Cardiac muscle cell (in vitro differentiated cells and primary cell): Measurements from ENCODE around the gene ATP8A1. TPM values are rescaled to one million over a fixed set of nuclear protein-coding genes. Genes with fewer than 3 reads are reported as not detected.

ENCODE experiments used
- DNase-seq, 2 donors: peaks; one replicate each; pipeline versions ENCODE4 v3.0.0 to v3.0.0-alpha.2; 2010 to 2017; ENCODE audit warnings: low read depth in 1 of 2, low spot score in 1 of 2
- H3K27ac ChIP-seq: fragments of 200-600 bp; sonication (generic); 2 replicates; pipeline ENCODE4 v1.5.1; 2016
- H3K27me3 ChIP-seq: fragments of 200-600 bp; sonication (generic); 2 replicates; pipeline ENCODE4 v1.6.0; 2016; ENCODE audit warnings: control low read depth
- H3K36me3 ChIP-seq: fragments of 200-600 bp; sonication (generic); 2 replicates; pipeline ENCODE4 v1.5.1; 2016; ENCODE audit warnings: control low read depth
- H3K4me1 ChIP-seq: fragments of 200-600 bp; sonication (generic); 2 replicates; pipeline ENCODE4 v1.8.1; 2017; ENCODE audit warnings: low read depth, mild to moderate bottlenecking, mixed run types
- H3K4me3 ChIP-seq: fragments of 200-600 bp; sonication (generic); 2 replicates; pipeline ENCODE4 v1.5.1; 2016; ENCODE audit warnings: mild to moderate bottlenecking
- H3K9me3 ChIP-seq: fragments of 200-600 bp; sonication (generic); 2 replicates; pipeline ENCODE4 v1.5.1; 2017; ENCODE audit warnings: low read depth, mild to moderate bottlenecking, control low read depth
- polyA plus RNA-seq: library from polyadenylated mRNA; unstranded; fragments of >200 nt; fragmentation: Nextera tagmentation; extraction: Ambion mirVana; gene quantifications from 2 replicates; pipeline ENCODE4 v1.2.1, GENCODE V29; 2016
- total RNA-seq: library from RNA; depleted of rRNA; stranded (reverse); fragments of >200 nt; gene quantifications from 2 replicates; pipeline ENCODE4 v1.2.3, GENCODE V29; 2016
- TF ChIP-seq, protein P1 (sequence below): IDR thresholded peaks from 2 replicates; pipeline ENCODE4 v1.5.1; 2012; ENCODE audit warnings: low read depth, mild to moderate bottlenecking, low read length

Gene ATP8A1
- total and polyA plus RNA-seq, 2 experiments from 2014 or later, result 5.0 to 22.7 TPM

DNA sequence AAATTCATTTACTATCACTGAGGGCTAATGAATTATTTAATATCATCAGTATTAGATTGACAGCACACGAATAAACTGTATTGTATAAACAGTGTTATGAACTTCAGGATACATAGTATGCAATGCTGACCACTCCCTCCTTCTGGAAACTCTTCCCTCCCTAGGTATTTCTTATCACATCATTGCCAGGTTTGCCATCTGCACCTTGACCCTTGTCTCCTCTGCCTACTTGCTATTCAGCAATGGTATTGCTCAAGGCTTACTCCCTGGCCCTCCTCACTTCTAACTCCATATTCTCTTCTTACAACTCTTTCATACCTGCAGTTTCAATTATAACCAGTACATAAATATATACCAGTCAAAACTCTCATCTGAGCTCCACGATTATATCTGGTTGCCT lies 38.9 kb downstream of the ATP8A1 start:
- Histone ChIP-seq H3K4me1 (peaks cover 4% of the 10 kb centered on the region), H3K4me3 (no peak overlapping the region)

DNA sequence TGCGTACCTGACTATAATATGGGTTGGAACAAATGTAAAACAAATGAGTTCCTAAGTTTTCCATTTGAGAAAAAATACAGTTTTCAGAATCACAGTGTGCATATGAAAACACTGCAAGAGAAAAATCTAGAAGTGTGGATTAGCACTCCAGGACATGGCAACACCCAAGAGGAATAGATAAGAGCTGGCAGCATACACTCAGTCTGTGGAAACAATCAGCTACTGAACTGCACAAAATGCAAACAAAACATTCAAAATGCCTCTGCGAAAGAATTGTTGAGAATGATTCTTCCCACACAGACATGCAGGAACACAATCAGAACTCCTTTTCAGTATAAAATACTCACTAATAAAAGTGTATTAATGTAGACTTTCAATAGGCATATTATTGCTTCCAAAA lies 39.9 kb downstream of the ATP8A1 start:
- Histone ChIP-seq H3K9me3 (no peaks in the 10 kb centered on the region), H3K27me3 (peaks cover 5% of the 10 kb centered on the region), H3K4me1 (peaks cover 14% of the 10 kb centered on the region), H3K27ac (no peak overlapping the region), H3K36me3 (no peaks in the 10 kb centered on the region), H3K4me3 (no peak overlapping the region)
- DNase-seq, result no peak
- TF ChIP-seq, protein P1, sequence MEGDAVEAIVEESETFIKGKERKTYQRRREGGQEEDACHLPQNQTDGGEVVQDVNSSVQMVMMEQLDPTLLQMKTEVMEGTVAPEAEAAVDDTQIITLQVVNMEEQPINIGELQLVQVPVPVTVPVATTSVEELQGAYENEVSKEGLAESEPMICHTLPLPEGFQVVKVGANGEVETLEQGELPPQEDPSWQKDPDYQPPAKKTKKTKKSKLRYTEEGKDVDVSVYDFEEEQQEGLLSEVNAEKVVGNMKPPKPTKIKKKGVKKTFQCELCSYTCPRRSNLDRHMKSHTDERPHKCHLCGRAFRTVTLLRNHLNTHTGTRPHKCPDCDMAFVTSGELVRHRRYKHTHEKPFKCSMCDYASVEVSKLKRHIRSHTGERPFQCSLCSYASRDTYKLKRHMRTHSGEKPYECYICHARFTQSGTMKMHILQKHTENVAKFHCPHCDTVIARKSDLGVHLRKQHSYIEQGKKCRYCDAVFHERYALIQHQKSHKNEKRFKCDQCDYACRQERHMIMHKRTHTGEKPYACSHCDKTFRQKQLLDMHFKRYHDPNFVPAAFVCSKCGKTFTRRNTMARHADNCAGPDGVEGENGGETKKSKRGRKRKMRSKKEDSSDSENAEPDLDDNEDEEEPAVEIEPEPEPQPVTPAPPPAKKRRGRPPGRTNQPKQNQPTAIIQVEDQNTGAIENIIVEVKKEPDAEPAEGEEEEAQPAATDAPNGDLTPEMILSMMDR, result no peak

More for the DNA sequence above, 38.9 kb downstream of the ATP8A1 start:
- Histone ChIP-seq H3K9me3 (no peaks in the 10 kb centered on the region), H3K27me3 (peaks cover 5% of the 10 kb centered on the region), H3K27ac (no peak overlapping the region), H3K36me3 (no peaks in the 10 kb centered on the region)
- TF ChIP-seq, protein P1, result no peak
- DNase-seq, result no peak

DNA sequence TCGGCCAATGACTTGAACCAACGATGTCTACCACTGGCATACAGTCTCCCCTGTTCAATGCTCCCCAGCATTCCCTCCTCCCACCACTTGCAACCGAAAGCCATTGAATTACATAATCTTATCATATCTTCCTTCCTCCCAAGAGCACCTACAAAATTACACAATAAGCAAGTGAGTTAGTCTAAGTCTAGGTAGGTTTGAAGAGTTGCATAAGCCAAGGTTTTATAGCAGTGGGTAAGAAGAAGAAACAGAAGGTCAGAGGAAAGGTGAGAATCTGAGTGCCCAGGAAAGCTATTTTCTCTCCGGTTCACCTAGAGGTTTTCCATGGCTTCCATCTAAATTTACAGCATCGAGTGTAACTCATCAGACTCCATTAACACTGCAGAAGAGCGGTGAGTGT lies 40.3 kb downstream of the ATP8A1 start:
- H3K27me3 ChIP-seq, result peaks cover 5% of the 10 kb centered on the region
- no peak overlapping the region for H3K4me3 ChIP-seq
- H3K9me3 ChIP-seq, result no peaks in the 10 kb centered on the region
- no peak for DNase-seq
- no peak overlapping the region for H3K27ac ChIP-seq
- TF ChIP-seq, protein P1, result no peak
- H3K4me1 ChIP-seq, result peaks cover 18% of the 10 kb centered on the region
- no peaks in the 10 kb centered on the region for H3K36me3 ChIP-seq

DNA sequence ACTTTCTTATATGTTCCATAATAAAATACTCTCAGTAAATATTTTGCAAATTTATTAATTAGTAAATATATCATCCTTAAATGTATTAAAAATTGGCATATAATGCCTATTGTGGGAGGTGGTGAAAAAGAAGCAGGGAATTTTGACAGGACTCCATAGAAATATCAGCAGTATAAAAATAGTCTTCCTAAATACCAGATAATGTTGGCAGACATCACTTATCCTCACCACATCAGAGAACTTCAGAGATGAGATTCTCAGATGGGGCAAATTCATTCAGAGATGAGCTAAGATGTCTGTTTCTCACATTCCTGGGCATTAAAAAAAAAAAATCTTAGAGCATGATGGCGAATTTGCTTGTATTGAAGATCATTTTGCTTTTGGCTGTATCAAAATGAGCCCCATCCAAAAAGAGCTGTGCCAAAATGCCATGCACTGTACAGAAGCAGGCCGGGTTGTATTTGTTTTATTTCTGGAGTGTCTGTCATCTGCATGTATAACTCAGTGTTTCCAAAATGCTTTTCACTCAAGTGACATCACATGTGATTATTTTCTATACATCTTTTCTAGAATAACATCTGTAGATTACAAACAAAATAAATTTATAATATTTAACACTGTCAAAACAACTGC lies 41.7 kb downstream of the ATP8A1 start:
- Histone ChIP-seq H3K4me3 (no peak overlapping the region), H3K4me1 (peaks cover 31% of the 10 kb centered on the region), H3K36me3 (no peaks in the 10 kb centered on the region), H3K27me3 (peaks cover 5% of the 10 kb centered on the region), H3K27ac (no peak overlapping the region), H3K9me3 (no peaks in the 10 kb centered on the region)
- TF ChIP-seq, protein P1, result no peak
- no peak for DNase-seq

DNA sequence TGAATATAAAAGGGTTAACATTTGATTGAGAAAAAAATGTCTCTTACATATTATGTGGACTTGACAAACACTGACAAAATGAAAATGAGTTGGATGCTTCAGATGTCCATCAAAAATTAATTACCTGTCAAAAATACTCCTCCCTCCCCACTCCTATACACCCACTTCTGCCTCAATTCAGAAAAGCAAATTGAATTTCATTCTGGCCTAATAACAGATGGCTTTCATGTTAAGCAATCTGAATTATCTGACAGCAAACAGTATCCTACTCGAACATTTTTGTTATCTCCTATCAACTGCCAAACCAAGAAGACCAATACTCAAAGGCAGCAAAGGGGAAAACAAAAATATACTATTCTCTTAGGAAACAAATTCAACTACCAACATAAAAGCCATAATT lies 44.0 kb downstream of the ATP8A1 start:
- Histone ChIP-seq H3K4me3 (no peak overlapping the region), H3K4me1 (peaks cover 44% of the 10 kb centered on the region), H3K36me3 (no peaks in the 10 kb centered on the region), H3K27ac (no peak overlapping the region), H3K9me3 (no peaks in the 10 kb centered on the region), H3K27me3 (no peaks in the 10 kb centered on the region)
- DNase-seq, result no peak
- TF ChIP-seq, protein P1, result no peak
